Measurements from ENCODE around the gene PSME3. TPM values are rescaled to one million over a fixed set of nuclear protein-coding genes. Genes with fewer than 3 reads are reported as not detected.
"Not testable (repeated sequence)": the region's sequence is repeated elsewhere in the genome, so short reads cannot be mapped to it uniquely, and the experiment has no call there.

The PSME3 gene
- total RNA-seq, 1 donor from 2014 or later, result 62.6 TPM

DNA sequence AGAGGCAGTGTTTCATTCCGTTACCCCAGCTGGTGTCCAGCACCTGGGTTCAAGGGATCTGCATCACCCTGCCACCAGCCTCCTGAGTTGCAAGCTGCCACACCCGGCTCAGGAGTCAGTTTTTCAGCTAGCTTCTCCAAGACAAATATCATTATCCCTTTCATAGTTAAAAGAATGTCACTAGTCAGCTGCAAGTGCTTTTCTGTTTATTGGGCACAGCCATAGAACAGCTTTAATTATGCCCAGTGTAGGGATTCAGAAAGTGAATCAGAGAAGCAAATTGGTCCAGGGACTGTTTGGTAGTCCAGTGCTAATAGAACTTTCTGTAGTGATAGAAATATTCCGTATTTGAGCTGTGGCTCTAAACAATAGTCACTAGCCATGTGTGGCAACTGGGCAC is 14.9 kb downstream of the PSME3 start:
- no peak for DNase-seq
- Histone ChIP-seq H3K36me3 (peaks cover 26% of the 10 kb centered on the region), H3K4me1 (peaks cover 37% of the 10 kb centered on the region), H3K9me3 (replicated peaks) (no peaks in the 10 kb centered on the region), H3K27ac (replicated peaks) (no peak overlapping the region), H3K4me3 (no peak overlapping the region), H3K27me3 (ENCODE audit: low read depth) (peaks cover 9% of the 10 kb centered on the region)
- intact Hi-C loops (cut with micrococcal nuclease), result no loop called here
- TF ChIP-seq, protein P1, sequence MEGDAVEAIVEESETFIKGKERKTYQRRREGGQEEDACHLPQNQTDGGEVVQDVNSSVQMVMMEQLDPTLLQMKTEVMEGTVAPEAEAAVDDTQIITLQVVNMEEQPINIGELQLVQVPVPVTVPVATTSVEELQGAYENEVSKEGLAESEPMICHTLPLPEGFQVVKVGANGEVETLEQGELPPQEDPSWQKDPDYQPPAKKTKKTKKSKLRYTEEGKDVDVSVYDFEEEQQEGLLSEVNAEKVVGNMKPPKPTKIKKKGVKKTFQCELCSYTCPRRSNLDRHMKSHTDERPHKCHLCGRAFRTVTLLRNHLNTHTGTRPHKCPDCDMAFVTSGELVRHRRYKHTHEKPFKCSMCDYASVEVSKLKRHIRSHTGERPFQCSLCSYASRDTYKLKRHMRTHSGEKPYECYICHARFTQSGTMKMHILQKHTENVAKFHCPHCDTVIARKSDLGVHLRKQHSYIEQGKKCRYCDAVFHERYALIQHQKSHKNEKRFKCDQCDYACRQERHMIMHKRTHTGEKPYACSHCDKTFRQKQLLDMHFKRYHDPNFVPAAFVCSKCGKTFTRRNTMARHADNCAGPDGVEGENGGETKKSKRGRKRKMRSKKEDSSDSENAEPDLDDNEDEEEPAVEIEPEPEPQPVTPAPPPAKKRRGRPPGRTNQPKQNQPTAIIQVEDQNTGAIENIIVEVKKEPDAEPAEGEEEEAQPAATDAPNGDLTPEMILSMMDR (IDR thresholded peaks at IDR 0.05; ENCODE audit: borderline replicate concordance), result no peak

DNA sequence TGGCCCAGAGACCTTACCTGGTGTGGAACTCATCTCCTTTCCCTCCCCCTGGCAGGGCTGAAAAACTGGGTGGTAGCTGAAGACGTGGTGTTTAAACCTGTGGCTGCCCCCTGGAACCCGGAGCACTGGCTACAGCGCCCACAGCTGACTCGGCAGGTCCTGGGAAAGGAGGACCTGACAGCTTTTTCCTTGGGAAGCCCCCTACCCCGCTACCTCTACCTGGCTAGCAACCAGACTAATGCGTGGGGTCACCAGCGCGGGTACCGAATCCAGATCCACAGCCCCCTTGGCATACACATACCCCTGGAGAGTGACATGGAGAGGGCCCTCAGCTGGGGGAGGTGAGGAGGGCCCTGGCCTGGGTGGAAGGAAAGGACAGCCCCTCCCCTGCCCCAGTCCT is 15.8 kb downstream of the PSME3 start:
- intact Hi-C loops (cut with micrococcal nuclease), result no loop called here
- H3K36me3 ChIP-seq, result peaks cover 19% of the 10 kb centered on the region
- peaks cover 31% of the 10 kb centered on the region for H3K4me1 ChIP-seq
- H3K4me3 ChIP-seq, result no peak overlapping the region
- TF ChIP-seq, protein P1 (IDR thresholded peaks at IDR 0.05; ENCODE audit: borderline replicate concordance), result no peak
- peaks cover 9% of the 10 kb centered on the region for H3K27me3 ChIP-seq (ENCODE audit: low read depth)
- no peaks in the 10 kb centered on the region for H3K9me3 ChIP-seq (replicated peaks)
- H3K27ac ChIP-seq (replicated peaks), result no peak overlapping the region
- DNase-seq, result no peak

DNA sequence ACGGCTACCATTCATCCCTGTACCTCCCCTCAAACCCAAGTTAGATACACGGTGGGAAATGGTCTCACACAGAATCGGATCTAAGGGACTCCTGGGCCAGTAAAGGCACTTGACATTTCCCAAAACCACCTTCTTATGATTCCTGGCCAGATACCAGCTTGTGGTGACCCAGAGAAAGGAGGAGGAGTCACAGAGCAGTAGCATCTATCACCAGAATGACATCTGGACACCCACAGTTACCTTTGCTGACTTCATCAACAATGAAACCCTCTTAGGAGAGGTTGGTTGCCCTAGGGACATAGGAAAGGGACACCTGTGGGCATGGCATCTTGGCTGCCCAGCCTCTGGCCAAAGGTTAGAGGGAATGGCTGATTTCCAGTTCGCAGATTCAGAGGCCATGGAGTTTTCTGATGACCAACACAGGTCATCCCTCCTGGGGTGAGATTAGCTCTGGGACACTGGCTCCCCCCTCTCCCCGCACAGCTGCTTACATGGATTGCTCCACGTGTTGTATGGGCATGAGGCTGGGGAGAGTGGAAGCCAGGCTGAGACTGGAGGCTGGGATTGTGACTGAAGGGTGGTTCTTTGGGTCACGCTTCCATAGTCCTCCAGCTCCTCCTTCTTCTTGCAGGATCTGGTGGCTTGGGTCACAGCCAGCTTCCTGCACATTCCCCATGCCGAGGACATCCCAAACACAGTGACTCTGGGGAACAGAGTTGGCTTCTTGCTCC is 16.4 kb downstream of the PSME3 start:
- Histone ChIP-seq H3K4me3 (no peak overlapping the region), H3K36me3 (peaks cover 13% of the 10 kb centered on the region), H3K27ac (replicated peaks) (no peak overlapping the region), H3K9me3 (replicated peaks) (no peaks in the 10 kb centered on the region), H3K27me3 (ENCODE audit: low read depth) (peaks cover 13% of the 10 kb centered on the region), H3K4me1 (peaks cover 28% of the 10 kb centered on the region)
- intact Hi-C loops (cut with micrococcal nuclease), result no loop called here
- DNase-seq, result no peak
- TF ChIP-seq, protein P1 (IDR thresholded peaks at IDR 0.05; ENCODE audit: borderline replicate concordance), result no peak

DNA sequence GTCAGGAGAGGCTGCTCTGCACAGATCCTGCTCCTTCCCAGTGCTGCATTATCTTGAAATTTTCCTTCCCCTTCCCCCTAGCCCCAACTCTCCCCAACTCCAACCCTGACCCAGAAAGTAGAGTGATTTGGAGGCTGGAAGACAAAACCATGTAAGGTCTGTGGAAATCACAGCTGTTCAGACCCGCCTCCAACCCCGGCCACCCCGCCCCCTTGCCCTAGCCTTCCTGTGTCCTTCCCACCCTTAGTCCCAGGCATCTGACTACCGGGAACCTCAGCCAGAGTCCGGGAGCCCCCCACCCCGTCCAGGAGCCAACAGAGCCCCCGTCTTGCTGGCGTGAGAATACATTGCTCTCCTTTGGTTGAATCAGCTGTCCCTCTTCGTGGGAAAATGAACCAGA is 17.8 kb downstream of the PSME3 start, which contains the start of gene AOC3:
Gene AOC3 (plus strand): TSS at position 246 of the 400 bp plus-strand sequence. CDS start 145 bp downstream, at position 391.
- intact Hi-C loops (cut with micrococcal nuclease), result no loop called here
- H3K36me3 ChIP-seq, result no peaks in the 10 kb centered on the region
- peak within 1 kb of the TSS; percentile 56 for H3K4me3 ChIP-seq
- H3K9me3 ChIP-seq (replicated peaks), result no peaks in the 10 kb centered on the region
- TF ChIP-seq, protein P1 (IDR thresholded peaks at IDR 0.05; ENCODE audit: borderline replicate concordance), result no peak
- H3K27ac ChIP-seq (replicated peaks), result peak within 1 kb of the TSS; percentile 52
- DNase-seq, result peak; percentile 36
- H3K27me3 ChIP-seq (ENCODE audit: low read depth), result peaks cover 13% of the 10 kb centered on the region
- H3K4me1 ChIP-seq, result peaks cover 28% of the 10 kb centered on the region

DNA sequence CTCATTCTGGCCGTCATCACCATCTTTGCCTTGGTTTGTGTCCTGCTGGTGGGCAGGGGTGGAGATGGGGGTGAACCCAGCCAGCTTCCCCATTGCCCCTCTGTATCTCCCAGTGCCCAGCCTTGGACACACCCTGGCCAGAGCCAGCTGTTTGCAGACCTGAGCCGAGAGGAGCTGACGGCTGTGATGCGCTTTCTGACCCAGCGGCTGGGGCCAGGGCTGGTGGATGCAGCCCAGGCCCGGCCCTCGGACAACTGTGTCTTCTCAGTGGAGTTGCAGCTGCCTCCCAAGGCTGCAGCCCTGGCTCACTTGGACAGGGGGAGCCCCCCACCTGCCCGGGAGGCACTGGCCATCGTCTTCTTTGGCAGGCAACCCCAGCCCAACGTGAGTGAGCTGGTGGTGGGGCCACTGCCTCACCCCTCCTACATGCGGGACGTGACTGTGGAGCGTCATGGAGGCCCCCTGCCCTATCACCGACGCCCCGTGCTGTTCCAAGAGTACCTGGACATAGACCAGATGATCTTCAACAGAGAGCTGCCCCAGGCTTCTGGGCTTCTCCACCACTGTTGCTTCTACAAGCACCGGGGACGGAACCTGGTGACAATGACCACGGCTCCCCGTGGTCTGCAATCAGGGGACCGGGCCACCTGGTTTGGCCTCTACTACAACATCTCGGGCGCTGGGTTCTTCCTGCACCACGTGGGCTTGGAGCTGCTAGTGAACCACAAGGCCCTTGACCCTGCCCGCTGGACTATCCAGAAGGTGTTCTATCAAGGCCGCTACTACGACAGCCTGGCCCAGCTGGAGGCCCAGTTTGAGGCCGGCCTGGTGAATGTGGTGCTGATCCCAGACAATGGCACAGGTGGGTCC is 18.4 kb downstream of the PSME3 start:
- H3K9me3 ChIP-seq (replicated peaks); intact Hi-C loops (cut with micrococcal nuclease); DNase-seq; H3K36me3 ChIP-seq: not testable (repeated sequence)
- H3K27ac ChIP-seq (replicated peaks), result peak overlapping the region; percentile 52
- H3K4me1 ChIP-seq, result peaks cover 23% of the 10 kb centered on the region
- peak overlapping the region; percentile 56 for H3K4me3 ChIP-seq
- H3K27me3 ChIP-seq (ENCODE audit: low read depth), result peaks cover 13% of the 10 kb centered on the region

All from left ventricle myocardium inferior (tissue), 1 donor.